IPS DF 4.7 (cell line): ENCODE data around the gene UTP4.

Experiments used
- DNase-seq: peaks from one replicate; pipeline ENCODE4 v3.0.0-alpha.2; 2013; ENCODE audit warnings: low spot score; ENCODE audit errors: extremely low read depth

The UTP4 gene

GRCh38 chr16:69171325-69172084 lies 39.1 kb downstream of the UTP4 start:
- no peak for DNase-seq

- DNase-seq: no peak
Measured at GRCh38 chr16:69176033-69176800, 43.8 kb downstream of the UTP4 start.

GRCh38 chr16:69179328-69180010 lies 47.0 kb downstream of the UTP4 start:
- DNase-seq: no peak

GRCh38 chr16:69180011-69180338 lies 47.5 kb downstream of the UTP4 start:
- no peak for DNase-seq

- no peak for DNase-seq
Measured at GRCh38 chr16:69182730-69183416, 50.4 kb downstream of the UTP4 start.

- peak; percentile 46 for DNase-seq
Measured at GRCh38 chr16:69186642-69187445, 54.4 kb downstream of the UTP4 start, which contains the start of gene SNTB2. SNTB2 (plus strand) TSS chr16:69187164; CDS start chr16:69187167, 3 bp downstream.

GRCh38 chr16:69187446-69188235 lies 55.2 kb downstream of the UTP4 start:
- DNase-seq: no peak

- no peak for DNase-seq
Measured at GRCh38 chr16:69188236-69188549, 55.7 kb downstream of the UTP4 start.

GRCh38 chr16:69188716-69189115 lies 56.3 kb downstream of the UTP4 start:
- no peak for DNase-seq

GRCh38 chr16:69190046-69190588 lies 57.7 kb downstream of the UTP4 start:
- DNase-seq: no peak

GRCh38 chr16:69190598-69190997 lies 58.1 kb downstream of the UTP4 start:
- no peak for DNase-seq

GRCh38 chr16:69191136-69191535 lies 58.7 kb downstream of the UTP4 start:
- DNase-seq: no peak

GRCh38 chr16:69193855-69194254 lies 61.4 kb downstream of the UTP4 start:
- no peak for DNase-seq

GRCh38 chr16:69194488-69194887 lies 62.0 kb downstream of the UTP4 start:
- no peak for DNase-seq

GRCh38 chr16:69195369-69196029 lies 63.0 kb downstream of the UTP4 start:
- no peak for DNase-seq

GRCh38 chr16:69197573-69197972 lies 65.1 kb downstream of the UTP4 start:
- no peak for DNase-seq

GRCh38 chr16:69199382-69199781 lies 66.9 kb downstream of the UTP4 start:
- no peak for DNase-seq

- DNase-seq: no peak
Measured at GRCh38 chr16:69201291-69201690, 68.8 kb downstream of the UTP4 start.

GRCh38 chr16:69201787-69202186 lies 69.3 kb downstream of the UTP4 start:
- DNase-seq: no peak
